ENCODE results near the gene HRC. TPM values are rescaled to one million over a fixed set of nuclear protein-coding genes. Genes with fewer than 3 reads are reported as not detected.

The HRC gene
- total and polyA plus RNA-seq, 2 of the 8 experiments (the other 6 are each of a cell fraction or from before 2014, with no cell fraction given) = 2.3 to 2.6 TPM

DNA sequence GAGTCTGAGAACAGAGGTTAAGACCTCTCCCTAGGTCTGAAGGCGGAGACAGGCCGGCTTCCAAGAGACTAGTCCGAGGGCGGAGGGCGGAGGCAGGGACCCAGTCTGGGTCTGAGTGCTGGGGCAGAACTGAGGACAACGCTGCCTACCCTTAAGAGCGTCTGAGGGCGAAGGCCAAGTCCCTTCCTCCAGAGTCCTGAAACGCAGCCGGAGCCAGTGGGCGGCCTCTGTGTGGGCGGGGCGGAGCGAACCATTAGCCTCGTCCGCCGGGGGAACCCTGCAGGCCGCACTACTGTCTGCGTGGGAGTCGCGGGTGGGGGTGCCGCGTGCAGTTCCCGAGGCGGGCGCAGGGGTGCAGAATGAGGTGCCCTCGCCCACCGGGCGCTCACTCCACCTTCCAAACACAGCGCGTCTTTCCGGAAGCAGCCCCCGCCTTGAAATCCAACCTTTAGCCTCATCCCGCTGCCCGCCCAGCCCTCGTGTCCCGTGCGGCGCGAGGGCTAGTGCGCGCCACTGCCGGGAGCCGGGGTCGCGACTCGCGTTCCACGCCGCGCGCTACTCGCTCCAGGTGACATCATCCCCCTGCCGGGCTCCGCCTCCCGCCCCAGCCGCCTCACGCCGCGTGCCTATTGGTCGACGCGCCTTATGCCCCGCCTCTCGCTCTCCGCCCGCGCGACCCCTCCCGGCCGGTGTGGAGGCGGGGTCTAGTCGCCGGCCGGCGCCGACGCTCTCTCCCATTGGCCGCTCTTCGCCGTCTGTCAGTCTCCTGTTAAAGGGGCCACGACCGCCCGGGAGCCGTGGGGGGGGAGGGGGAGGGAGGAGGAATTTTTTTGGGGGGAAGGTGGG lies 36.4 kb downstream of the HRC start, which contains the start of gene C19orf73 (continued):
- TF ChIP-seq RNF2 (IDR thresholded peaks at IDR 0.05; ENCODE audit: borderline replicate concordance, low read depth, low read length, missing control alignments, poor library complexity, severe bottlenecking) (no peak), CEBPB (IDR thresholded peaks at IDR 0.05; ENCODE audit: low read depth, low read length) (no peak), SAP30 (IDR thresholded peaks at IDR 0.05; ENCODE audit: insufficient read depth, insufficient replicate concordance, low read length) (no peak), PHF8 (conservative IDR thresholded peaks at IDR 0.05; ENCODE audit: low read depth, low read length) (peak; percentile 71), SP1 (IDR thresholded peaks at IDR 0.05; ENCODE audit: low read depth, low read length) (no peak), SP4 (IDR thresholded peaks at IDR 0.05; ENCODE audit: low read length) (peak; percentile 85), CBX8 (IDR thresholded peaks at IDR 0.05; ENCODE audit: borderline replicate concordance, low read depth, low read length) (no peak), POU5F1 (IDR thresholded peaks at IDR 0.05; ENCODE audit: low read depth, low read length) (no peak), POLR2A (IDR thresholded peaks at IDR 0.05; ENCODE audit: control extremely low read depth in 1 of 2, low read depth in 2 of 2, low read length in 2 of 2) (peak in 1 of 2 experiments; percentile 24; a peak in 1 of 3 replicates), KDM1A (IDR thresholded peaks at IDR 0.05; ENCODE audit: borderline replicate concordance, low read length) (no peak), NANOG (IDR thresholded peaks at IDR 0.05; ENCODE audit: insufficient read depth, low read depth, low read length, poor library complexity, severe bottlenecking) (no peak), BRCA1 (IDR thresholded peaks at IDR 0.05; ENCODE audit: low read depth, low read length) (no peak), EZH2 (IDR thresholded peaks at IDR 0.05; ENCODE audit: low read depth, low read length, severe bottlenecking) (no peak), RXRA (IDR thresholded peaks at IDR 0.05; ENCODE audit: insufficient read depth, low read depth, low read length) (no peak), CBX5 (IDR thresholded peaks at IDR 0.05; ENCODE audit: low read depth, low read length) (no peak)
- TF ChIP-seq, protein P1, sequence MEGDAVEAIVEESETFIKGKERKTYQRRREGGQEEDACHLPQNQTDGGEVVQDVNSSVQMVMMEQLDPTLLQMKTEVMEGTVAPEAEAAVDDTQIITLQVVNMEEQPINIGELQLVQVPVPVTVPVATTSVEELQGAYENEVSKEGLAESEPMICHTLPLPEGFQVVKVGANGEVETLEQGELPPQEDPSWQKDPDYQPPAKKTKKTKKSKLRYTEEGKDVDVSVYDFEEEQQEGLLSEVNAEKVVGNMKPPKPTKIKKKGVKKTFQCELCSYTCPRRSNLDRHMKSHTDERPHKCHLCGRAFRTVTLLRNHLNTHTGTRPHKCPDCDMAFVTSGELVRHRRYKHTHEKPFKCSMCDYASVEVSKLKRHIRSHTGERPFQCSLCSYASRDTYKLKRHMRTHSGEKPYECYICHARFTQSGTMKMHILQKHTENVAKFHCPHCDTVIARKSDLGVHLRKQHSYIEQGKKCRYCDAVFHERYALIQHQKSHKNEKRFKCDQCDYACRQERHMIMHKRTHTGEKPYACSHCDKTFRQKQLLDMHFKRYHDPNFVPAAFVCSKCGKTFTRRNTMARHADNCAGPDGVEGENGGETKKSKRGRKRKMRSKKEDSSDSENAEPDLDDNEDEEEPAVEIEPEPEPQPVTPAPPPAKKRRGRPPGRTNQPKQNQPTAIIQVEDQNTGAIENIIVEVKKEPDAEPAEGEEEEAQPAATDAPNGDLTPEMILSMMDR (IDR thresholded peaks at IDR 0.05; ENCODE audit: control extremely low read depth in 1 of 3, insufficient read depth in 1 of 3, low read depth in 1 of 3, low read length in 3 of 3) = peak in 1 of 3 experiments; percentile 5; a peak in 1 of 4 replicates

All from H1 (cell line).